HL-60 (cell line): ENCODE results near the gene ELAVL3.

ENCODE experiments used
- DNase-seq, 2 experiments: peaks; one replicate each; pipeline ENCODE4 v3.0.0-alpha.2; 2010 to 2020; ENCODE audit warnings: low read depth in 1 of 2, low spot score in 1 of 2
- H3K27ac ChIP-seq: fragments of 250-450 bp; sonication (Bioruptor Pico); replicated peaks from 2 replicates; pipeline ENCODE4 v1.5.1; 2020; ENCODE audit warnings: mild to moderate bottlenecking, moderate library complexity
- H3K27me3 ChIP-seq: fragments of 250-450 bp; sonication (Bioruptor Pico); 2 replicates; pipeline ENCODE4 v1.5.1; 2021; ENCODE audit warnings: mild to moderate bottlenecking, moderate library complexity; ENCODE audit not compliant: insufficient read depth, poor library complexity, severe bottlenecking
- H3K4me3 ChIP-seq: replicated peaks from 2 replicates; pipeline ENCODE4 v1.5.1; 2011; ENCODE audit warnings: mild to moderate bottlenecking, control low read depth, low read length; ENCODE audit not compliant: insufficient read depth
- CTCF ChIP-seq: IDR thresholded peaks from one replicate; pipeline ENCODE4 v1.5.1; 2011; ENCODE audit warnings: low read length, control low read depth, inconsistent platforms; ENCODE audit not compliant: insufficient read depth
- GABPA ChIP-seq: IDR thresholded peaks from 2 replicates; pipeline ENCODE4 v1.6.1; 2012; ENCODE audit warnings: low read depth
- POLR2AphosphoS5 ChIP-seq: IDR thresholded peaks from 2 replicates; pipeline ENCODE4 v1.6.1; 2012; ENCODE audit warnings: low read depth
- REST ChIP-seq: IDR thresholded peaks from 2 replicates; pipeline ENCODE4 v1.6.1; 2012; ENCODE audit warnings: low read depth; ENCODE audit not compliant: insufficient replicate concordance
- SPI1 ChIP-seq: IDR thresholded peaks from 2 replicates; pipeline ENCODE4 v1.6.1; 2012; ENCODE audit warnings: low read depth, mild to moderate bottlenecking, borderline replicate concordance

ELAVL3 gene

GRCh38 chr19:11446271-11446651 is 34.6 kb downstream of the ELAVL3 start:
- H3K4me3 ChIP-seq = no peak overlapping the region
- DNase-seq = no peak
- no peaks in the 10 kb centered on the region for H3K27me3 ChIP-seq
- no peak overlapping the region for H3K27ac ChIP-seq
- no peak for TF ChIP-seq POLR2AphosphoS5
- no peak for TF ChIP-seq REST
- no peak for TF ChIP-seq SPI1
- no peak for TF ChIP-seq GABPA
- TF ChIP-seq CTCF = no peak

- DNase-seq = no peak
- Histone ChIP-seq H3K27ac (no peak overlapping the region), H3K27me3 (no peaks in the 10 kb centered on the region), H3K4me3 (no peak overlapping the region)
- TF ChIP-seq POLR2AphosphoS5 (no peak), GABPA (no peak), CTCF (no peak), REST (no peak), SPI1 (no peak)
Measured at GRCh38 chr19:11445141-11445540, 35.7 kb downstream of the ELAVL3 start.

- Histone ChIP-seq H3K27me3 (no peaks in the 10 kb centered on the region), H3K4me3 (no peak overlapping the region), H3K27ac (no peak overlapping the region)
- no peak for DNase-seq
- TF ChIP-seq CTCF = no peak
- no peak for TF ChIP-seq GABPA
- no peak for TF ChIP-seq SPI1
- TF ChIP-seq REST = no peak
- TF ChIP-seq POLR2AphosphoS5 = no peak
Measured at GRCh38 chr19:11444059-11444458, 36.8 kb downstream of the ELAVL3 start.
